ENCODE results near the gene WDR62. TPM values are rescaled to one million over a fixed set of nuclear protein-coding genes. Genes with fewer than 3 reads are reported as not detected.

The WDR62 gene
- 0.50 and 6.4 TPM in 2 replicates for total RNA-seq

DNA sequence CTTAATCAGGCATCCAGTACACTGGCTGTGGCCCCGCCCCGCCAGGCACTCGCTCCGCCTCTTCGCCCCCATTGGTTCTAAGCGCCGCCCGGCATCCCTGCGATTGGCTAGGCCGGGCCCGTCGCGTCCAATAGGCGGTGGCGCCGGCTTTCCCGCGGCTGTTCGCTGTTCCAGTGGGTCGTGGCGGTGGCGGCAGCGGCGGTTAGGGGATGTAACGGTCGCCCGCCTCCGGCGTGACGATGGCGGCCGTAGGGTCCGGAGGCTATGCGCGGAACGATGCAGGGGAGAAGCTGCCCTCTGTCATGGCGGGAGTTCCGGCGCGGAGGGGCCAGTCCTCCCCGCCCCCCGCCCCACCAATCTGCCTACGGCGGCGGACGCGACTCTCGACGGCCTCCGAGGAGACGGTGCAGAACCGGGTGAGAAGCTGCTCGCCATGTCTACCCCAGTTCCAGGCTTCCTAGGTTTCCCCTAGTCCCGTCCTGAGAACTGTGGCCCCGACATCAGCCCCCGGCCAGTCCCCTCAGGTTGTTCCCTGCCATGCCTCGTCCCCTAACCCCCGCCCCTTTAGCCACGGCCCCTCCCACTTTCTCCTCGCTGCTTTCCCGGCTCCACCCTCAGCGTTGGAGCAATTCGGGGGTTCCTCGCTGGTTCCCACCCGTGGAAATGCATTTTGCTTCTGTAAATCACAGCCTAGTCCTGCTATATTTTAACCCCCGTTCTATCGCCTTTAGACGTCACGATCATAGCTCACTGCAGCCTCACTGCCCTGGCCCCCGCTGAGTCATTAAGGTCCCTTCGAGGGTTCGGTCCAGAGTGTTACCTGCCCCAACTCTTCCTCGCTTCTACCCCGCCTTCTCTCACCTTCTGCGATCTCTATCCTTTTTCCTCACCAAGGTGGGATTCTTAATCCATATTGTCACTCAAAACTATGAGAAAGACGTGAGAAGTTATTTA is at the start of gene WDR62:
WDR62 (plus strand) TSS at position 165 of the 954 bp plus-strand sequence; CDS start at position 240, 75 bp downstream.

DNA sequence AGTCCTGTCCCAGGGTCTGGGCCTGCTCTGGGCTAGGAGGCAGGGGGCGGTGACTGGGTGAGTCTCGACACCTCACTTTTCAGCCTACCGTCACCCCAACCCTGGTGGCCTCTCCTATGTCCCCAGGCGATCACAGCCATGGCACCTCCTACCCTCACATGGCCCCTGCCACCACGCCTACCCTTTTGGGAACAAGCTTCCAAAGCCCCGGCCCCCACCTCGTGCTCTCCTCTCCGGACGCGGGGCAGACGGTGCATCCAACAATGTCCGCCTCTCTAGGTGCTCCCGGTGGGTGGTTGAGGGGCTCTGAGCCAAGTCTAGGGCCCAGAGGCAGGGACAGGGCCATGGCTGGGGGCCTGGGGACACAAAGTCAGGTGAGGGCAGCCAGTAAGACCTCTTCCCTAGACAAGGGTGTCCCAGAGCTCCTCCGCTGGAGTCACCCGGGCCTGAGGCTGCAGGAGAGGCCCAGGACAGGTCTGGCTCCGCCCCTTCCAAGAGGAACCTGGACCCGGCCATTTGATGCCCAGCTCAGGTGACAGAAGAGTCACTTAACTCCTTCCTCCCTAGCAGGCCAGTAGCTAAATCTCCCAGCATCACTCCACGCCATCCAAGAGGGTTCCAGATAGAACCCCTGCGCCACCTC is 46.2 kb upstream of the WDR62 start, which contains the start of gene SYNE4:
SYNE4 (minus strand) TSS at position 478 of the 643 bp plus-strand sequence; CDS start at position 346, 132 bp downstream.

DNA sequence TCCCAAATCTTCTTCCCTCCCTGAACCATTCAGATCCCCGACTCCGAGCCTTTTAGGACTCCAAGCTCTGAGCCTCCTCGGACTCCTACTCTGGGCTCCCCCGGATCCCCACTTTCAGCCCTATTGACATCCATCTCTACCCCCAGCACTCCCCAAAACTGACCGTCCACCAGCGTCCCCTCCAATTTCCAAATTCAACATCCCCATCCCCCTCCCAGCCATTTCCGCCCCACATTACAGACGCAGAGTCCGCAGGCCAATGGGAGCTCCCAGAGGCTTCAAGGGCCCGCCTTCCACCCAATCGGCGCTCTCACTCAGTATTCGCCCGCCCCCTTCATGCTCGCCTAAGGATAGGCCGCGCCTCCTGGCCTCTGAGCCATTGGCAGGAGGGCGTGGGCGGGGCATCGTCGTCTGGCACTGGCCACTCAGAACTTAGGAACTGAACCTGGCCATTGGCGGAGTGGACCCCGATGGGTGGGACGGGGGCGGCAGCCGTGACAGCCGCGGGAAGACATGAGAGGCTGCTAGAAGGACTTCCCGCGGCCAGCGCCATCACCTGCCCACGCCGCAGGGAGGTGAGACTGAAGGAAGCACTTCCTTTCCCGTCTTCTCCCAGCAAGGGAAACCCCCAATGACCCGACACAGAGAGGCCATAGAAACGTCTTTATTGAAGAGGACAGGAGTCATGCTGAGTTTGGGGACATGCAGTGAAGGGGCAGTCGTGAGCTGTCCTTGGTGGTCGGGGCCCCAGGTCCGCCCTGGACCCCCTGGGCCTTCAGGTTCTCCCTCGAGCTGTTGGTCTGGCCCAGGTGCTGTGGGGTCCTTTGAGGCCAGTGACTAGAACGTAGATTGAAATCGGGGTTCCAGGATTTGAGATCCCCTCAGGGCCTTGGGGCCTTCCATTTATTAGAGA is 40.4 kb upstream of the WDR62 start, which contains the start of gene ALKBH6:
ALKBH6 (minus strand) TSS at position 202 of the 913 bp plus-strand sequence. CDS start 816 bp downstream, outside the sequence.

DNA sequence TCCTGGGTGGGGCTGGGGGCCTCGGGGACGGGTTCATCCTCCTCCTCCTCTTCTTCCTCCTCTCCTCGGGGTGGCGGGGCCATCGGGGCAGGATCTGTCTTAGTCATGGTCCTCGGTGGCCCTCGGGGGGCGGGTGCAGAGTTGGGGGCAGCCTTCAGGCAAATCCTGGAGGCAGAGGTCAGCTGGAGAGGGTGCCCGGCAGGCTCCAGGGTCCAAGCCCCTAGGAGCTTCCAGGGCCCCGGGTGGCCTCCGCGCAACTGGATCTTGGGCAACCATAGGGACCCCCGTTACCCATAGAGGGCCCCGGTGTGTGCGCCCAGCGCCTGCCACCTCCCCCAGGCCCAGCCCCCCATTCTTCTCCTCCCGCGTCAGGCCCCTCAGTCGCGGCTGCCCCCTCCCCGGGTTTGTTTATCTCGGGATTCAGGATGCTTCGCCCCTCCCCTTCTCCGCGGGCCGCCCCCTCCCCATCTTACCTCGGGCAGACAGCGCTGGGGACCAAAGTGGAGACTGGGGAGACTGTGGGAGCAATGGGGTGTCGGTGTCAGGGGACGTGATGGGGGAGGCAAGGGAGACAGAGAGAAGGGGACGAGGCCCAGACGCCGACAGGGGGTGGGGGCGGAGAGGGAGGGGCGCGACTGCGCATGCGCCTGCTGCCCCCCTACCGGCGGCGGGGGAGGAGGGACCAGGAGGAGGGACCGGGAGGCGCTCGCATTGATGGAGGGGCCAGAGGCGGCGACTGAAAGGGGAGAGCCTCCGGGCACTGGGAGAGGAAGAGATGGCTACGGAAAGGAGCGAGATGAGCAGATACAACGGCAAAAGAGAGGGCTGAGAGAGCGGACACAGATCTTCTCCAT is 22.2 kb upstream of the WDR62 start, which contains the start of gene CLIP3:
CLIP3 (minus strand) TSS at position 623 of the 854 bp plus-strand sequence; CDS start at position 107, 516 bp downstream.

DNA sequence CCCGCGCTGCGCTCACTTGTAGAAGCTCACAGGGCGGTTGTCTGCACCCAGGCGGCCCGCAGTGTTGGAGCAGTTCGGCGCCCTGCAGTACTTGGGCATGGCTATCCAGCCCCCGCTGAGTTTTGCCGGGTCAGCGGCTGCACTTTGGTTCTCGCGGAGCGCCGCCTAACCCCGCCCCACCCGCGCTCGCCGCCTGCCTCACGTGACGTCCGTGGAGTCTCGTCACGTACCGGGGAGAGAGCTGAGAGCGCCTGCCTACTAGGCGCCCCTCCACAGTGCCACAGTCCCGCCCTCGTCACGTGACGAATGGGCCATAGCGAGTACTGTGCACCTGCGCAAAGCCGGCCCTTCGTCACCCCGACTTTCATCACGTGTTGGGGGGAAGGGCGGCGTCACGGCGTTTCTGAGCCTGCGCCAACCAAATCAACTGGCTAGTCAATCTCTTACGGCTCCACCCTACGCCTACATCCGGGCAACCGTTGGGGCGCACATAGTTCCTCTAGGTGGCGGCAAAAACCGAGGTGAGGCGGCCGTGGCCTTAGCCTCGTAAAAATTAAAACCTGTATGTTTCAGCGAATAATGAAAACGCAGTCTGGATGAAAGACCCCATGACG is 471 bp upstream of the WDR62 start, which contains the start of gene THAP8:
THAP8 (minus strand) TSS at position 167 of the 614 bp plus-strand sequence; CDS start at position 99, 68 bp downstream.

DNA sequence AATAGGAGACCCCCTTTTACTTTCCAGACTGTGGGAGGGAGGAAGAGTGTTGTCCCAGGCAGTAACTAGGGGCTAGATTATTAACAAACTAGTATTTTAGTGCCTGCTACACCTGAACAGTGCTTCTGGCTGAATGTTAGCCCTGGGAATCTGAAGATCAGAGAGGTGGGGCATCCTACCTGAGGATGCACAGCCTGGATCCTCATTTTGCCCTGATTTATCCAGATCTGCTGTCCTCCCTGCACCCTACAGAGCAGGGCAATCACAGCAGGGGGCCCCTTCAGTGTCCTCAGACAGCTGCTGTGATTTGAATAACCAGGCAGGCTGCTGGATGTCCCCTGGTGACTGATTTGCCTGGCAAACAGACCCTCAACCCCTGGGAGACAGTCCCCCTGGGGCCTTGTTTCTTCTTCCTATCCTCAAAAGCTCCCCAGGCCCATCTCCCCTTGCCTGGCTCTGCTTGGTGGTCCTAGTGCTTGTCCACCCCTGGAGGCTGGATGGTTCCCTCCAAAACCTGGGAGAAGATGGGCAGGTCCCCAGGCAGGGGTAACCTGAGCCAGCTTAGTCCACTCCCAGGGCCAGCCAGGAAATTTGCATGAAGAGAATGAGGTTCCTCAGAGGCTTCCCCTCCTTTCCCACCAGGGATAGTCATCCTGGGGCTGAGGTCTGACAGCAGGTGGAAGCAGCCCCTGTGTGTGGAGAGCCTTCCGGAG is 55.9 kb downstream of the WDR62 start, which contains the start of gene OVOL3:
OVOL3 (plus strand) TSS at position 657 of the 713 bp plus-strand sequence. CDS start 60 bp downstream, outside the sequence.

DNA sequence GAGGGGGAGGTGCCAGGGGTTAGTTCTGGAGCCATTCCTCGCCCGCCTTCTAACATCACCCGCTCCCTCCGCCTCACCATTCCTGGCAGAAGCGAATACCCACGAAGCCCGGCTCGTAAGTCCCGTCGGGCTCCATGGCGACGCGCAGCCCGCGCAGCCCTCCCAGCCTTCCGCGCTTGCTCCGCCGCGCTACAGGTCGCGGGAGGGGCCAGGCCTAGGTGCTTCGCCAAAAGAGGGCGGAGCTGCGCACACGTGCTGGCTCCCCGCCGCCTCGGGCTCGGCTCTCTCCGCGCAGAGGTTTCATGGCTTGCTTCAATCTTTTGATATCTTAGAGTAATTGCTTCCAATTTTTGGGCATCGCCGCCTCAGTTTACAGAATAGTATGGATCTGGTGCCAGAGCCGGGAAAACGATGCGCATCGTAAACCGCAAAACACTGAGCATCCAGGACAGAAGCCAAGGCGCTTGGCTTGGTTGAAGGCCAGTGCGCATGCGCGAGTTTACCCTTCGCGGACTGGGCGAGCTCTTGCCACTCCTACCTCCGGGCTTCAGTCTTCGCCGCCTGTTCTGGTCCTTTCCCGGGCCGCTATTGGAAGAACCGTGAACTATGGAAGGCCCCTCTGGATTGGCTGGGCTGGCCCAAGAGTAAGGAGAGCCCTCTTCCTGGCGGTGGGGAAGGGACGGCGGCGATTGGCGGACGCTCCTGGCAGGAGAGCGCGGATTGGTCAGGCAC is 60.2 kb downstream of the WDR62 start, which contains the start of gene POLR2I:
POLR2I (minus strand) TSS at position 155 of the 732 bp plus-strand sequence; CDS start at position 136, 19 bp downstream.

DNA sequence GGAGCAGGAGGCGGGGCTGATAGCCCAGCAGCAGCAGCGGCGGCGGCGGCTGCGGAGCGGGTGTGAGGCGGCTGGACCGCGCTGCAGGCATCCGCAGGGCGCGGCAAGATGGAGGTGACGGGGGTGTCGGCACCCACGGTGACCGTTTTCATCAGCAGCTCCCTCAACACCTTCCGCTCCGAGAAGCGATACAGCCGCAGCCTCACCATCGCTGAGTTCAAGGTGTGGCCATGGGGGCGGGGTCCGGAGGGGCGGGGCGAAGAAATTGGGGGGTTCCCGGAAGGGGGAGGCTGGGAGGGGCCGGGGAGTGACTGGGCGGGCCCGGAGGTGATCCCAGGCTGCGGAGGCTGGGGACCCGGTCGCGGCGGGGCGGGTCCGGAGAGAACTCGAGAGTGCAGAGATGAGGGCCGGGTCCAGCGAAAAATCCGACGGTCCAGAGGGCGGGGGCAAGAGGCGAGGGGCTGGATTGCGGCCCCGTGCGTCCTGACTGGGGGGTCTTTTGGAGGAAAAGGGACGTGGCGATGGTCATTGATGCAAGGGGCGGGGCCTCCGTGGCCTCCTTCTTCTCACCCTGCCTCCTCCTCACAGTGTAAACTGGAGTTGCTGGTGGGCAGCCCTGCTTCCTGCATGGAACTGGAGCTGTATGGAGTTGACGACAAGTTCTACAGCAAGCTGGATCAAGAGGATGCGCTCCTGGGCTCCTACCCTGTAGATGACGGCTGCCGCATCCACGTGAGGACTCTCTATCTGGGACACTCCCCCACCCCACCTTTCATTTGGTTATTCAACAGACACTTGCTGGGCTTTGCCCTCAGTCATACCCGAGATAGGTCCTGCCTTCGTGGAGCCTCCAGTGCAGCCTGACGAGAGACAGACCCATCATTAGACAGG is 61.0 kb downstream of the WDR62 start, which contains the start of gene TBCB:
TBCB (plus strand) TSS at position 16 of the 891 bp plus-strand sequence; CDS start at position 109, 93 bp downstream.

DNA sequence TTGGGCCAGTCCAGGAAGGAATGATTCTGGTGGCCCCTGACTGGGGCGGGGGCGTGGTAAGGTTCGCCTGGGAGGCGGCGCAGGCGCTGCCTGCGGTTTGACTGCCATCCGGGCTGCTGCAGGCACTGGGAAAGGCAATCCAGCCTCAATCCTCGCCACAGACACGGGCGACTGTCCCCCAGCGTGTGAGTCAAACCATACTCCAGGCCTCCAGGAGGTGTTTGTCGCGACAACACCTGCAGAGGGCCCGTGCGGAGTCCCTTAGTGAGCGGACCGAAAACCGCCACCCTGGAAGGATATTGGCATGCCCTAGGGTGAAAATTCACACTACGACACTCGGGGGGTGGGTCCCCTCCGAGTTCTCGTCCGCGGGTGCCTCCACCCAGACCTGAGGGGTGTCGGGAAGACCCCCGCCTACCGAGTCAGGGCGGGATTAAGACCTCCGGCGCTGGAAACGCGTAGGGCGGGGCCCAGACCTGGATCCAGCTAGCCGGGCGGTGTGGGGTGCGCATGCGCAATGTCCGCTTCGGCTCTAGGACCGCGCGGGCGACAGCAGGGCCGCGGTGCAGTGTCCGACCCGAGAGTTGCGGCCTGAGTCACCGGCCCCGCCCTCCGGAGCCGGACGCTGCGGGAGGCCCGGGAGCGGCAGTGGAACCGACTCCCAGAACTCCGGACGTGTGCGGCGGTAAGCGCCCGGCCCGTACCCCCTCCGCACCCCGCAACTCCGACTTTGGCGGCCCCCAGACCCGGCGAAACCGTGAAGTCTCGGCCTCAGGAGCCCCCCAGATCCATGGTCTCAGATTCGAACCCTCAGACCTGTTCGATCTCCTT is 85.0 kb downstream of the WDR62 start, which contains the start of gene CAPNS1:
CAPNS1 (plus strand) TSS at position 594 of the 831 bp plus-strand sequence. CDS start 946 bp downstream, outside the sequence.

DNA sequence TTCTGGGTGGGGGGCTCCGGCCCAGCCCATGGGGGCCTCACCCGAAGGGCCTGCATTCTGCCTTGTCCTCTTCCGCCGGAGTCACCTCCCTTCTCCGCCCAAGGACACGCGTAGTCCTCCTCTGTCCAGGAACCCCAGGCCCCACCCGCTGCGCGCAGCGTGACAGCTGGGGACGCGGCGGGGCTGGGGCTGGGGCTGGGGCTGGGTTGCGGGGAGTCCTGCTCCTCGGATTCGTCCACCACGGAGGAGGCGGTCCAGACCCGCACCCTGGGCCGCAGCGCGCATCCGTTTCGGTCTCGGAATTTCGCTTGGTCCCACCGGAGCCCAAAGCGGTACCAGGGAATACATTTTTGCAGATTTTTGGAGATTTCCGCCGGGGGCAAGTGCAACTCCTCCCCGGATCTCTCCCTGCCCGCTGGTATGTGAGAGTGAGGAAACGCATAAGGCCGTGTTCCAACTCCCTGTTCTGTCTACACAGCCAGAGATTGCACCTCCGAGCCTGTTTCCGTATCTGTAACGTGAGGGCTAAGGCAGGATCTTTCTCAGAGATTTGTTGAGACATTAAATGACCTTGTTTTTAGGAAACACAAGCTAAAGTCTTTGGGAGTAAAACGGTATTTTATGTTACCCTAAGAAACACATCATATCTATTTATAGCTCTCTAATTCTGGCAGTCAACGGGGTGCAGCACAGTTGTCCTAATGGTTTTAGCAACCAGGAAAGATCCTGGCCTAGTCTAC is 97.8 kb downstream of the WDR62 start, which contains the start of gene COX7A1:
COX7A1 (minus strand) TSS at position 96 of the 740 bp plus-strand sequence; CDS start at position 56, 40 bp downstream.

Other genes starting within 250 kb of the WDR62 start
- gene PRODH2, start 242.1 kb upstream of the WDR62 start, total RNA-seq, result not detected in 2 replicates
- gene NPHS1, start 202.4 kb upstream of the WDR62 start, total RNA-seq, result not detected in 2 replicates
- gene KIRREL2, start 198.0 kb upstream of the WDR62 start, total RNA-seq, result not detected in 2 replicates
- gene APLP1, start 186.3 kb upstream of the WDR62 start, total RNA-seq, result 5.1 and 11.7 TPM in 2 replicates
- gene NFKBID, start 154.4 kb upstream of the WDR62 start, total RNA-seq, result 3.2 and 3.6 TPM in 2 replicates
- 0.87 and 1.8 TPM in 2 replicates for gene HCST, start 152.4 kb upstream of the WDR62 start, total RNA-seq
- gene TYROBP, start 146.6 kb upstream of the WDR62 start, total RNA-seq, result 0.33 TPM in 1 of 2 replicates, not detected in the other
- 2.5 and 6.3 TPM in 2 replicates for gene LRFN3, start 118.5 kb upstream of the WDR62 start, total RNA-seq
- gene SDHAF1, start 59.7 kb upstream of the WDR62 start, total RNA-seq, result 8.9 and 12.9 TPM in 2 replicates
- gene SYNE4, start 46.1 kb upstream of the WDR62 start, total RNA-seq, result 0.15 and 0.50 TPM in 2 replicates
- 18.9 and 22.8 TPM in 2 replicates for gene ALKBH6, start 40.7 kb upstream of the WDR62 start, total RNA-seq
- gene CLIP3, start 22.0 kb upstream of the WDR62 start, total RNA-seq, result 19.3 and 30.8 TPM in 2 replicates
- 4.5 and 6.5 TPM in 2 replicates for gene THAP8, start 612 bp upstream of the WDR62 start, total RNA-seq
- not detected in 2 replicates for gene OVOL3, start 56.2 kb downstream of the WDR62 start, total RNA-seq
- gene POLR2I, start 60.0 kb downstream of the WDR62 start, total RNA-seq, result 46.1 and 64.7 TPM in 2 replicates
- 270 and 326 TPM in 2 replicates for gene TBCB, start 60.6 kb downstream of the WDR62 start, total RNA-seq
- 413 and 501 TPM in 2 replicates for gene CAPNS1, start 85.2 kb downstream of the WDR62 start, total RNA-seq
- gene COX7A1, start 97.5 kb downstream of the WDR62 start, total RNA-seq, result 8.3 and 50.6 TPM in 2 replicates
- gene ZNF565, start 159.8 kb downstream of the WDR62 start, total RNA-seq, result 6.0 and 7.3 TPM in 2 replicates
- 73.4 and 118 TPM in 2 replicates for gene ZNF146, start 160.2 kb downstream of the WDR62 start, total RNA-seq

Data from smooth muscle cell of trachea (primary cell).